Measurements from ENCODE around the gene SPATC1L.

The SPATC1L gene

GRCh38 chr21:46129846-46130651, 54.2 kb downstream of the SPATC1L start:
- no peak overlapping the region for H3K4me3 ChIP-seq (replicated peaks; ENCODE audit: insufficient read depth, low read length)
- DNase-seq (ENCODE audit: low read depth in 1 of 2, low spot score in 1 of 2) = no peak
- TF ChIP-seq GABPA (IDR thresholded peaks at IDR 0.05; ENCODE audit: low read depth) = no peak
- H3K27me3 ChIP-seq (ENCODE audit: insufficient read depth, poor library complexity, severe bottlenecking) = no peaks in the 10 kb centered on the region
- H3K27ac ChIP-seq (replicated peaks) = no peak overlapping the region

GRCh38 chr21:46128933-46129571, 55.2 kb downstream of the SPATC1L start:
- DNase-seq (ENCODE audit: low read depth in 1 of 2, low spot score in 1 of 2) = no peak
- TF ChIP-seq CTCF (IDR thresholded peaks at IDR 0.05; ENCODE audit: insufficient read depth, low read length) = no peak
- TF ChIP-seq SPI1 (IDR thresholded peaks at IDR 0.05; ENCODE audit: borderline replicate concordance, low read depth) = no peak
- TF ChIP-seq REST (IDR thresholded peaks at IDR 0.05; ENCODE audit: insufficient replicate concordance, low read depth) = no peak
- TF ChIP-seq GABPA (IDR thresholded peaks at IDR 0.05; ENCODE audit: low read depth) = no peak
- no peak for TF ChIP-seq POLR2AphosphoS5 (IDR thresholded peaks at IDR 0.05; ENCODE audit: low read depth)
- Histone ChIP-seq H3K27me3 (ENCODE audit: insufficient read depth, poor library complexity, severe bottlenecking) (no peaks in the 10 kb centered on the region), H3K27ac (replicated peaks) (no peak overlapping the region), H3K4me3 (replicated peaks; ENCODE audit: insufficient read depth, low read length) (no peak overlapping the region)

- H3K27ac ChIP-seq (replicated peaks) = no peak overlapping the region
- TF ChIP-seq GABPA (IDR thresholded peaks at IDR 0.05; ENCODE audit: low read depth) = no peak
- TF ChIP-seq SPI1 (IDR thresholded peaks at IDR 0.05; ENCODE audit: borderline replicate concordance, low read depth) = no peak
- TF ChIP-seq CTCF (IDR thresholded peaks at IDR 0.05; ENCODE audit: insufficient read depth, low read length) = no peak
- no peak for TF ChIP-seq POLR2AphosphoS5 (IDR thresholded peaks at IDR 0.05; ENCODE audit: low read depth)
- TF ChIP-seq REST (IDR thresholded peaks at IDR 0.05; ENCODE audit: insufficient replicate concordance, low read depth) = no peak
- DNase-seq (ENCODE audit: low read depth in 1 of 2, low spot score in 1 of 2) = no peak
- H3K27me3 ChIP-seq (ENCODE audit: insufficient read depth, poor library complexity, severe bottlenecking) = no peaks in the 10 kb centered on the region
- no peak overlapping the region for H3K4me3 ChIP-seq (replicated peaks; ENCODE audit: insufficient read depth, low read length)
These were observed 55.9 kb downstream of the SPATC1L start for GRCh38 chr21:46128106-46128932.
